ENCODE results near the gene UBXN6.

UBXN6 gene

GRCh38 chr19:4493929-4494690 is 36.5 kb upstream of the UBXN6 start:
- H3K27ac ChIP-seq (ENCODE audit: insufficient read depth, low read depth, low read length, poor library complexity, severe bottlenecking): no peak overlapping the region
- no peaks in the 10 kb centered on the region for H3K27me3 ChIP-seq (ENCODE audit: control insufficient read depth, insufficient read depth, low read length, poor library complexity, severe bottlenecking)
- no peaks in the 10 kb centered on the region for H3K9me3 ChIP-seq (ENCODE audit: control insufficient read depth, low read length)
- H3K4me3 ChIP-seq (ENCODE audit: insufficient read depth, low read depth, low read length): no peak overlapping the region
- H3K36me3 ChIP-seq (ENCODE audit: control insufficient read depth, insufficient read depth, low read length): peaks cover 68% of the 10 kb centered on the region
- 97% methylated on average over 61 of the region's 61 CpGs for WGBS, 2 experiments
- H3K4me1 ChIP-seq (ENCODE audit: control insufficient read depth, insufficient read depth, low read length): no peaks in the 10 kb centered on the region

DNA sequence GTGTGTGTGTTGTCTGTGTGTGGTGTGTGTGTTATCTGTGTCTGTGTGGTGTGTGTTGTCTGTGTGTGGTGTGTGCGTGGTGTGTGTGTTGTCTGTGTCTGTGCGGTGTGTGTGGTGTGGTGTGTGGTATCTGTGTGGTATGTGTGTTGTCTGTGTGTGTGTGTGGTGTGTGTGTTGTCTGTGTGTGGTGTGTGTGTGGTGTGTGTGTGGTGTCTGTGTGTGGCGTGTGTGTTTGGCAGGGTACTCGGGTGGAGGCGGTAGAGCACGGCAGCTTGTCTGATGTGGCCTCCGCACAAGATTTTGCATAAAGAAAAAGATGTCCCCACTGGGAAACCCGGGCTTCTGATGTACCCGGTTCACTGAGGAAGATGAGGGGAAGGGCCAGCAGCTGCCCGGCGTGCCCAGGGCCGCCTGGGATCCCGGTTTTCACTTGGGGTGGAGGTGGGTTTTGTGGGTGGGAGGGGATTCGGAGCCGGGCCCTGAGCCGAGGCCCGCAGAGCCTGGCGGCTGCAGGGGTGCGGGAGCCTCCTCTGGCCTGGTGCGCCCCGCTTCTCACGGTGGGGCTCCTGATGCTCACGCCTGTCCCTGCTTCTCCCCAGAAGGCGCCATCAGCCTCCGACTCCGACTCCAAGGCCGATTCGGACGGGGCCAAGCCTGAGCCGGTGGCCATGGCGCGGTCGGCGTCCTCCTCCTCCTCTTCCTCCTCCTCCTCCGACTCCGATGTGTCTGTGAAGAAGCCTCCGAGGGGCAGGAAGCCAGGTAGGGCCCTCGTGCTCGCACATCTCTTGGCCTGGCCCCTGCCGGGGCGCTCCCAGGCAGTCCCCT is 35.7 kb upstream of the UBXN6 start:
- no peak overlapping the region for H3K4me3 ChIP-seq (ENCODE audit: insufficient read depth, low read depth, low read length)
- H3K4me1 ChIP-seq (ENCODE audit: control insufficient read depth, insufficient read depth, low read length): no peaks in the 10 kb centered on the region
- 95 to 96% methylated on average over 41 of the region's 41 CpGs for WGBS, 2 experiments
- peaks cover 65% of the 10 kb centered on the region for H3K36me3 ChIP-seq (ENCODE audit: control insufficient read depth, insufficient read depth, low read length)
- no peak overlapping the region for H3K27ac ChIP-seq (ENCODE audit: insufficient read depth, low read depth, low read length, poor library complexity, severe bottlenecking)
- H3K27me3 ChIP-seq (ENCODE audit: control insufficient read depth, insufficient read depth, low read length, poor library complexity, severe bottlenecking): no peaks in the 10 kb centered on the region
- no peaks in the 10 kb centered on the region for H3K9me3 ChIP-seq (ENCODE audit: control insufficient read depth, low read length)

DNA sequence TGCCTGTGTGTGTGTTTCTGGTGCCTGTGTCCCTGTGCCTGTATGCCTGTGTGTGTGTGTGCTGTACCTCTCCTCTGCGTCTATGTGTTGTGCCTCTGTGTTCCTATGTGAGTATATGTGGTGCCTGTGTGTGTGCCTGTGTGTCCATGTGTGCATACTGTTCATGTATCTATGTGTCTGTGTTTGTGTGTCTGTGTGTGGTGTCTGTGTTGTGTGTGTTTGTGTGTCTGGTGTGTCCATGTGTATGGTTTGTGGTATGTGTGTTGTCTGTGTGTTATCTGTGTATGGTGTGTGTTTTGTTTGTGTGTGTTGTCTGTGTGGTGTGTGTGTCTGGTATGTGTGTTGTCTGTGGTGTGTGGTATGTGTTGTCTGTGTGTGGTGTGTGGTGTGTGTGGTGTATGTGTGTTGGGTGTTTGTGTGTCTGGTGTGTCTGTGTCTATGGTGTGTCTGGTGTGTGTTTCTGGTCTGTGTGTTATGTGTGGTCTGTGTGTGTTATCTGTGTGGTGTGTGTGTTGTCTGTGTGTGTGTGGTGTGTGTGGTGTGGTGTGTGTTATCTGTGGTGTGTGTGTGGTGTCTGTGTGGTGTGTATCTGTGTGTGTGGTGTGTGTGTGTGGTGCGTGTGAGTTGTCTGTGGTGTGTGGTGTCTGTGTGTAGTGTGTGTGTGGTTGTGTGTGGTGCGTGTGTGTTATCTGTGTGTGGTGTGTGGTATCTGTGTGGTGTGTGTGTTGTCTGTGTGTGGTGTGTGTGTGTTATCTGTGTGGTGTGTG is 34.9 kb upstream of the UBXN6 start:
- Histone ChIP-seq H3K4me3 (ENCODE audit: insufficient read depth, low read depth, low read length) (no peak overlapping the region), H3K36me3 (ENCODE audit: control insufficient read depth, insufficient read depth, low read length) (peaks cover 58% of the 10 kb centered on the region), H3K27ac (ENCODE audit: insufficient read depth, low read depth, low read length, poor library complexity, severe bottlenecking) (no peak overlapping the region), H3K9me3 (ENCODE audit: control insufficient read depth, low read length) (no peaks in the 10 kb centered on the region), H3K27me3 (ENCODE audit: control insufficient read depth, insufficient read depth, low read length, poor library complexity, severe bottlenecking) (no peaks in the 10 kb centered on the region), H3K4me1 (ENCODE audit: control insufficient read depth, insufficient read depth, low read length) (no peaks in the 10 kb centered on the region)
- WGBS, 2 experiments: 92 to 95% methylated on average over 3 of the region's 3 CpGs

DNA sequence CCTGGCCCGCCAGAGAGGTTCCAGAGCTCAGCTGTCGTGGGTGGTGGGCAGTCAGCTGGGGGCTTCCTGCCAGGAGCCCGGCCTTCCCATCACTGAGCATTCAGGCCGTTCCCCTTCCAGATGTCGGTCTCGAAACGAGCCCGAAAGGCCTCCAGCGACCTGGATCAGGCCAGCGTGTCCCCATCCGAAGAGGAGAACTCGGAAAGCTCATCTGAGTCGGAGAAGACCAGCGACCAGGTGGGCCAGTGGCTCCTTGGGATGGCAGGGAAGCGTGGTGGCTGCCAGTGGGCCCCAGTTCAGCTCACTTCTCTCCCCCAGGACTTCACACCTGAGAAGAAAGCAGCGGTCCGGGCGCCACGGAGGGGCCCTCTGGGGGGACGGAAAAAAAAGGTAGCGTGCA is 33.9 kb upstream of the UBXN6 start:
- no peaks in the 10 kb centered on the region for H3K4me1 ChIP-seq (ENCODE audit: control insufficient read depth, insufficient read depth, low read length)
- no peaks in the 10 kb centered on the region for H3K9me3 ChIP-seq (ENCODE audit: control insufficient read depth, low read length)
- peaks cover 57% of the 10 kb centered on the region for H3K36me3 ChIP-seq (ENCODE audit: control insufficient read depth, insufficient read depth, low read length)
- no peaks in the 10 kb centered on the region for H3K27me3 ChIP-seq (ENCODE audit: control insufficient read depth, insufficient read depth, low read length, poor library complexity, severe bottlenecking)
- H3K4me3 ChIP-seq (ENCODE audit: insufficient read depth, low read depth, low read length): no peak overlapping the region
- H3K27ac ChIP-seq (ENCODE audit: insufficient read depth, low read depth, low read length, poor library complexity, severe bottlenecking): no peak overlapping the region
- WGBS, 2 experiments: 94 to 97% methylated on average over 21 of the region's 21 CpGs

- 95% methylated on average over 29 of the region's 29 CpGs for WGBS, 2 experiments
- Histone ChIP-seq H3K27me3 (ENCODE audit: control insufficient read depth, insufficient read depth, low read length, poor library complexity, severe bottlenecking) (no peaks in the 10 kb centered on the region), H3K4me3 (ENCODE audit: insufficient read depth, low read depth, low read length) (no peak overlapping the region), H3K27ac (ENCODE audit: insufficient read depth, low read depth, low read length, poor library complexity, severe bottlenecking) (no peak overlapping the region), H3K36me3 (ENCODE audit: control insufficient read depth, insufficient read depth, low read length) (peaks cover 38% of the 10 kb centered on the region), H3K4me1 (ENCODE audit: control insufficient read depth, insufficient read depth, low read length) (no peaks in the 10 kb centered on the region), H3K9me3 (ENCODE audit: control insufficient read depth, low read length) (no peaks in the 10 kb centered on the region)
Observed at GRCh38 chr19:4488496-4488895, 30.9 kb upstream of the UBXN6 start.

DNA sequence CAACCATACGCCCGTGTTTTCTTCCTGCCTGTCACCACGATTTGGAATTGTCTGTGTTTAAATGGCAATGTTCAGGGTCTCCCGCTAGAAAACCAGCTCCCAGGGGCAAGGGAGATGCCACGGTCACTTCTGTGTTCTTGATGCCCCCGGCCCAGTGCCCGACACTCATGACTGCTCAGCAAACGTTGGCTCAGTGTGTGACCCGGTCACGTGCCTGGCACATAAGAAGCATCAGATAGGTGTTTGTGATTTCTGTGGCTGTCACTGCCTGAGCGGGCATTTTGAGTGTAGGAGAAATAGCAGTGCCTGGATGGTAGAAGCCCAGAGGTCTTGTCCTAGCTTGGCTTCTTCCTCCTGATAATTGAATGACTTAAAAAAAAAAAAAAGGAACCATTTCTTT is 30.0 kb upstream of the UBXN6 start:
- WGBS, 2 experiments: 93% methylated on average over 11 of the region's 11 CpGs
- Histone ChIP-seq H3K9me3 (ENCODE audit: control insufficient read depth, low read length) (no peaks in the 10 kb centered on the region), H3K36me3 (ENCODE audit: control insufficient read depth, insufficient read depth, low read length) (peaks cover 32% of the 10 kb centered on the region), H3K27me3 (ENCODE audit: control insufficient read depth, insufficient read depth, low read length, poor library complexity, severe bottlenecking) (no peaks in the 10 kb centered on the region), H3K4me3 (ENCODE audit: insufficient read depth, low read depth, low read length) (no peak overlapping the region), H3K27ac (ENCODE audit: insufficient read depth, low read depth, low read length, poor library complexity, severe bottlenecking) (no peak overlapping the region), H3K4me1 (ENCODE audit: control insufficient read depth, insufficient read depth, low read length) (no peaks in the 10 kb centered on the region)

- Histone ChIP-seq H3K9me3 (ENCODE audit: control insufficient read depth, low read length) (no peaks in the 10 kb centered on the region), H3K4me3 (ENCODE audit: insufficient read depth, low read depth, low read length) (no peak overlapping the region), H3K4me1 (ENCODE audit: control insufficient read depth, insufficient read depth, low read length) (no peaks in the 10 kb centered on the region), H3K36me3 (ENCODE audit: control insufficient read depth, insufficient read depth, low read length) (peaks cover 23% of the 10 kb centered on the region), H3K27ac (ENCODE audit: insufficient read depth, low read depth, low read length, poor library complexity, severe bottlenecking) (no peak overlapping the region), H3K27me3 (ENCODE audit: control insufficient read depth, insufficient read depth, low read length, poor library complexity, severe bottlenecking) (no peaks in the 10 kb centered on the region)
- 95% methylated on average over 19 of the region's 19 CpGs for WGBS, 2 experiments
Observed at GRCh38 chr19:4483385-4483784, 25.8 kb upstream of the UBXN6 start.

- peaks cover 26% of the 10 kb centered on the region for H3K36me3 ChIP-seq (ENCODE audit: control insufficient read depth, insufficient read depth, low read length)
- H3K27me3 ChIP-seq (ENCODE audit: control insufficient read depth, insufficient read depth, low read length, poor library complexity, severe bottlenecking): no peaks in the 10 kb centered on the region
- no peaks in the 10 kb centered on the region for H3K9me3 ChIP-seq (ENCODE audit: control insufficient read depth, low read length)
- 94 to 95% methylated on average over 35 of the region's 35 CpGs for whole genome bisulfite sequencing, 2 experiments
- H3K4me1 ChIP-seq (ENCODE audit: control insufficient read depth, insufficient read depth, low read length): no peaks in the 10 kb centered on the region
- H3K4me3 ChIP-seq (ENCODE audit: insufficient read depth, low read depth, low read length): no peak overlapping the region
- H3K27ac ChIP-seq (ENCODE audit: insufficient read depth, low read depth, low read length, poor library complexity, severe bottlenecking): no peak overlapping the region
Observed at GRCh38 chr19:4482721-4483364, 25.2 kb upstream of the UBXN6 start.

- Histone ChIP-seq H3K4me3 (ENCODE audit: insufficient read depth, low read depth, low read length) (no peak overlapping the region), H3K36me3 (ENCODE audit: control insufficient read depth, insufficient read depth, low read length) (peaks cover 23% of the 10 kb centered on the region), H3K4me1 (ENCODE audit: control insufficient read depth, insufficient read depth, low read length) (peaks cover 12% of the 10 kb centered on the region), H3K27me3 (ENCODE audit: control insufficient read depth, insufficient read depth, low read length, poor library complexity, severe bottlenecking) (no peaks in the 10 kb centered on the region), H3K27ac (ENCODE audit: insufficient read depth, low read depth, low read length, poor library complexity, severe bottlenecking) (no peak overlapping the region), H3K9me3 (ENCODE audit: control insufficient read depth, low read length) (no peaks in the 10 kb centered on the region)
- WGBS, 2 experiments: 89 to 90% methylated on average over 16 of the region's 16 CpGs
Observed at GRCh38 chr19:4477034-4477801, 19.6 kb upstream of the UBXN6 start.
